D341Med (cell line): Measurements from ENCODE around the gene ZNF493.

Source experiments
- DNase-seq: peaks from one replicate; pipeline ENCODE4 v3.0.0; 2012; ENCODE audit warnings: low spot score

The ZNF493 gene

DNA sequence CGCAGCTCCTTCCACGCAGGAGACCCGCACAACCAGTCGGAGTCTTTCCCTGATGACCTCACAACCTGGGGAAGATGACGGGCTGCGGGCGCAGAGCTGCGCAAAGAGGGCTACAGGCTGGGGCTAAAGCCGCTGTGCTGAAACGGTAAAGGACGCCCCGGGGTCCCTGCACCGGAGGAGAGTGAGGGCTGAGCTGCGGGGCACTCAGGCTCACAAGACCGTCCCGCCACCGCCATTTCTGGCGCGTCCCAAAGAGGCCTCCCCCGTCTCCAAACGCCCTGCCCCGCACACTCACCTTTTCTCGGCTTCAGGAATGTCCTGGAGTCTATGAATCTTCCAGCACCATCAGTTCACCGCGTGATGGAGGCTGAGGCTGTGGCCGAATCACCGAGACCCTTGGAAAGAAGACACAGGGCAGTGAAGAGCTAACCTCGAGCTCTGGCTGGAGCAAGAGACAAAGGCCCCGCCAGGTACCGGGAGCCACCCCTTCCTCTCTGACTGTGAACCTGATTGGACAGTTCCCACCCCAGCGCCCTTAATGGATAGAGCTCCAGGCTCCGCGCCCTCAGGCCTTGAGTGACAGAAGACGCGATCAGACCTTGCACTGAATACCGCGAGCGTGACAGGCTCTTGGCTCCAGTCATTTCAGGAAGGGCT is 66.6 kb downstream of the ZNF493 start:
- DNase-seq: peak; percentile 92

DNA sequence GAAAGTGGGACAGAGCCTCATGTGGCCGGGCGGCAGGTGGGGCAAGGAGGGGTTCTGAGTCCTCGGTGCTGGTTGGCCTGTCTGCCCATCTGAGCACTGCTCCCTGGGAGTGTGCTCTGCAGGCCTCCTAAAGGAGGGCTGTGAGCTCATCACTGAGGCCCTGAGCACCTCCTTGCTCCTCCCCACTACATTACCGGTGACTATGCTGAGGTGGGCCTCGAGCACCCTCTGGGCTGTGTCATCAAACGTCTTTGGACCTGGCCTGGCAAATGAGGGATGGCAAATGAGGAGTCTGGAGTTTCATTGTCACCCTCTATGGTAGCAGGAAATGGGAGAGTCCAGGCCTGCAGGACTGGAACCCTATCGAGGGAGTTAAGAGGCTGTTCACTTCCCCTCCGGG is 69.7 kb downstream of the ZNF493 start:
- DNase-seq: no peak

DNA sequence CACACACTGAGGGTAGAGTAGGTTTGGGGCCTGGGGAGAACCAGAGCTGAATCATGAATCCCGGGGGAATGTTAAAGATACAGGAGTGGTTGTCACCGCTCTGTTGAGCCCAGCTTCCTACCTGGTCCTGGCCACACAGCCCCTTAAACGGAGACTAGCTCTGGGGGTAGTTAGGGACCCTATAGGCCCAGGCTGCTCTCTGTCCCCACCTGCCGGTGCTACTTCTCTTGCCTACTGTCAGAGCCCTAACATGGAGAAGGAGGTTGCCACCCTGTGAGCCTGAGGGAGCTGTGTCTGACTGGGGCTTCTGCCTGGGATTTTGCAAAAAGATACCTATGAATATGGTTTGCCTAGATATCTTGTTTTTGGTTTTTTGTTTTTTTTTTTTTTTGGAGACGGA is 71.9 kb downstream of the ZNF493 start:
- peak; percentile 43 for DNase-seq

DNA sequence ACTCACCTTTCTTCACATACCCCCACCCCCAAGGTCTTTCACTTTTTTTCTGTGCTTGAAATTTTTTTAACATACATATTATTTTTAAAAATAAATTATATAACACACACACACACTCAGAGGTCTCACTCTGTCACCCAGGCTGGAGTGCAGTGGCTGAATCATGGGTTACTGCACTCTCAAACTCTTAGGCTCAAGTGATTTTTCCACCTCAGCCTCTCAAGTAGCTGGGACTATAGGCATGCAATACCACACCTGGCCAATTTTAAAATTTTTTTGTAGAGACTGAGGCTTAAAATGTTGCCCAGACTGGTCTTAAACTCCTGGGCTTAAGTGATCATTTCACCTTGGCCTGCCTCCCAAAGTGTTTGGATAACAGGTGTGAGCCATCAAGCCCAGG is 75.6 kb downstream of the ZNF493 start:
- DNase-seq: no peak

DNA sequence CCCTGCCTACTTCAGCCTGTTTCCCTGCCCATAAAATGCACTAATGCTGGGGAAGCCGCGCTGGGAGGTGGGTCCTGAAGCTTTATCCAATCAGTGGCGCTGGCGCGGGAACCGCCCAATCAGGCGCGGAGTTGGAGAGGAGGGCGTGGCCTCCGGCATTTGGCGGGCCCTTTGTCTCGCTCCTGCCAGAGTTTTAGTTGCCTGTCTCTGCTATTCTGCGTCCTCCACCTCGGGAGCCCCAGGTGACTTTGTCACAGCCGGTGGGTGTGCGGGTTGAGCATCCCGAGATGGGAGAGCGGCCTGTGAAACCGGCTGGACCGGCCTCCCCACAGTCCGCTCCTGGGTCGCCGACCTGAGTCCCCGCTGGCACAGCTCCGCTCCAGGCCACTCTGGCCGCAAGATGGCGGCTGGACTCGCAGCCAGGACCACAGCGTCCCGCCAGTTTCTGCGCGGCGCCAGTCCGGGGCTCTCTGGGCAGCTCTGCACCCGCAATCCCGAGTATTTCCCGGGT is 77.8 kb downstream of the ZNF493 start:
- no peak for DNase-seq
